ENCODE data around the gene EPHA4. TPM values are rescaled to one million over a fixed set of nuclear protein-coding genes. Genes with fewer than 3 reads are reported as not detected.

Gene EPHA4
- total and polyA plus RNA-seq, 2 donors (not counting 1 experiment from before 2014, with no cell fraction given): 10.7 to 54.9 TPM

- Mint-ChIP-seq H3K27ac (no peak overlapping the region), H3K4me3 (no peak overlapping the region), H3K27me3 (peaks cover 7% of the 10 kb centered on the region), H3K9me3 (ENCODE audit: insufficient read depth) (no peaks in the 10 kb centered on the region), H3K4me1 (no peaks in the 10 kb centered on the region)
- POLR2A ChIA-PET: no interaction called here
- no peak overlapping the region for H3K4me2 ChIP-seq (replicated peaks; ENCODE audit: low read depth, low read length, poor library complexity, severe bottlenecking)
- intact Hi-C loops (cut with micrococcal nuclease): no loop called here
- DNase-seq: no peak
- no peak overlapping the region for H3K27ac ChIP-seq (ENCODE audit: low read length in 2 of 2)
- H4K20me1 ChIP-seq (ENCODE audit: control insufficient read depth, insufficient read depth, low read length, poor library complexity, severe bottlenecking): no peaks in the 10 kb centered on the region
- H2AFZ ChIP-seq (ENCODE audit: insufficient read depth, low read depth, low read length, poor library complexity, severe bottlenecking): no peak overlapping the region
- H3K4me1 ChIP-seq (ENCODE audit: control insufficient read depth in 2 of 2, insufficient read depth in 2 of 2, low read length in 2 of 2): no peaks in the 10 kb centered on the region
- no peaks in the 10 kb centered on the region for H3K36me3 ChIP-seq (replicated peaks in 1 of 2; ENCODE audit: control extremely low read depth in 1 of 2, control insufficient read depth in 1 of 2, extremely low read depth in 1 of 2, insufficient read depth in 2 of 2, low read length in 1 of 2)
- CTCF ChIA-PET: no interaction called here
- ATAC-seq (ENCODE audit: low read depth): no peak
- H3K27me3 ChIP-seq (replicated peaks in 1 of 4; ENCODE audit: control extremely low read depth in 1 of 4, control insufficient read depth in 3 of 4, insufficient read depth in 4 of 4, low read length in 3 of 4): no peaks in the 10 kb centered on the region
- whole genome bisulfite sequencing (ENCODE audit: insufficient coverage): 96% methylated on average over 12 of the region's 13 CpGs
- no peak overlapping the region for H3K4me3 ChIP-seq (ENCODE audit: control extremely low read depth in 1 of 5, extremely low read depth in 1 of 5, insufficient read depth in 1 of 5, low read depth in 2 of 5, low read length in 4 of 5)
- no peaks in the 10 kb centered on the region for H3K79me2 ChIP-seq (ENCODE audit: control insufficient read depth, insufficient read depth, low read length)
- no peak overlapping the region for H3K9ac ChIP-seq (ENCODE audit: low read length)
- TF ChIP-seq CTCF (IDR thresholded peaks at IDR 0.05) (no peak), EZH2 (IDR thresholded peaks at IDR 0.05; ENCODE audit: borderline replicate concordance, insufficient read depth, low read depth, low read length, poor library complexity, severe bottlenecking) (no peak)
- peaks cover 0 to 3% (median 0%) of the 10 kb centered on the region in 3 donors for H3K9me3 ChIP-seq (ENCODE audit: control extremely low read depth in 1 of 3, control insufficient read depth in 2 of 3, insufficient read depth in 1 of 3, low read length in 2 of 3)
These were observed 44.5 kb upstream of the EPHA4 start for GRCh38 chr2:221616561-221616960.

- Histone ChIP-seq H3K4me1 (ENCODE audit: control insufficient read depth in 2 of 2, insufficient read depth in 2 of 2, low read length in 2 of 2) (no peaks in the 10 kb centered on the region), H3K4me2 (replicated peaks; ENCODE audit: low read depth, low read length, poor library complexity, severe bottlenecking) (no peak overlapping the region), H3K27me3 (replicated peaks in 1 of 4; ENCODE audit: control extremely low read depth in 1 of 4, control insufficient read depth in 3 of 4, insufficient read depth in 4 of 4, low read length in 3 of 4) (no peaks in the 10 kb centered on the region), H3K36me3 (replicated peaks in 1 of 2; ENCODE audit: control extremely low read depth in 1 of 2, control insufficient read depth in 1 of 2, extremely low read depth in 1 of 2, insufficient read depth in 2 of 2, low read length in 1 of 2) (no peaks in the 10 kb centered on the region), H3K27ac (ENCODE audit: low read length in 2 of 2) (no peak overlapping the region), H3K9ac (ENCODE audit: low read length) (no peak overlapping the region), H4K20me1 (ENCODE audit: control insufficient read depth, insufficient read depth, low read length, poor library complexity, severe bottlenecking) (no peaks in the 10 kb centered on the region), H3K9me3 (ENCODE audit: control extremely low read depth in 1 of 3, control insufficient read depth in 2 of 3, insufficient read depth in 1 of 3, low read length in 2 of 3) (peaks cover 0 to 3% (median 0%) of the 10 kb centered on the region in 3 donors), H3K4me3 (ENCODE audit: control extremely low read depth in 1 of 5, extremely low read depth in 1 of 5, insufficient read depth in 1 of 5, low read depth in 2 of 5, low read length in 4 of 5) (no peak overlapping the region), H3K79me2 (ENCODE audit: control insufficient read depth, insufficient read depth, low read length) (no peaks in the 10 kb centered on the region), H2AFZ (ENCODE audit: insufficient read depth, low read depth, low read length, poor library complexity, severe bottlenecking) (no peak overlapping the region)
- H3K4me3 Mint-ChIP-seq: no peak overlapping the region
- 69% methylated on average over 6 of the region's 6 CpGs for WGBS (ENCODE audit: insufficient coverage)
- H3K27ac Mint-ChIP-seq: no peak overlapping the region
- H3K9me3 Mint-ChIP-seq (ENCODE audit: insufficient read depth): no peaks in the 10 kb centered on the region
- H3K27me3 Mint-ChIP-seq: peaks cover 11% of the 10 kb centered on the region
- TF ChIP-seq CTCF (IDR thresholded peaks at IDR 0.05) (no peak), EZH2 (IDR thresholded peaks at IDR 0.05; ENCODE audit: borderline replicate concordance, insufficient read depth, low read depth, low read length, poor library complexity, severe bottlenecking) (no peak)
- no peaks in the 10 kb centered on the region for H3K4me1 Mint-ChIP-seq
- POLR2A ChIA-PET: no interaction called here
- no peak for DNase-seq
- ATAC-seq (ENCODE audit: low read depth): no peak
- intact Hi-C loops (cut with micrococcal nuclease): no loop called here
- CTCF ChIA-PET: no interaction called here
These were observed 42.2 kb upstream of the EPHA4 start for GRCh38 chr2:221614274-221614673.
